Measurements from ENCODE around the gene SAMD14. TPM values are rescaled to one million over a fixed set of nuclear protein-coding genes. Genes with fewer than 3 reads are reported as not detected.

Gene SAMD14
- total RNA-seq, 6 donors from 2014 or later: 0.49 to 16.8 (median 5.6) TPM

DNA sequence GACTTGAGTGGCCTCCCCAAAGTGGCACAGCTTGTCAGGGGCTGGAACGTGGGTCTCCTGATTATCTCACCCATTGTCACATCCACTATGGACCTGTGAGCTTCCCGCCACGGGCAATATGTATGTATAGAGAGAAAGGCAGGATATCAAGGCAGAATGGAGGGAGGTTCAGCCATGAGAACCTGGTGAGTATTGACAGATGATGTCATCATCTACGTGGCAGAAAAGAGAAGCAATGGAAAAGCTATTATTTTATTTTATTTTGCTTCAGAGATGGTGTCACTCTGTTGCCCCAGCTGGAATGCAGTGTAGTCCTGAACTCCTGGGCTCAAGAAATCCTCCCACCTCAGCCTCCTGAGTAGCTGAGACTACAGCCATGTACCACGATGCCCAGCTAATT, 48.2 kb downstream of the SAMD14 start:
- peaks cover 24 to 80% (median 66%) of the 10 kb centered on the region in 4 donors for H3K36me3 ChIP-seq

GRCh38 chr17:50080827-50081226, 49.1 kb downstream of the SAMD14 start:
- Histone ChIP-seq H3K9me3 (no peaks in the 10 kb centered on the region), H3K36me3 (peaks cover 31 to 89% (median 74%) of the 10 kb centered on the region in 4 donors), H3K4me1 (peaks cover 0 to 9% (median 0%) of the 10 kb centered on the region in 4 donors), H3K27me3 (no peaks in the 10 kb centered on the region), H3K4me3 (no peak overlapping the region), H3K27ac (no peak overlapping the region)
- no peak for DNase-seq
- no peak for TF ChIP-seq EP300 (IDR thresholded peaks at IDR 0.05)
- TF ChIP-seq, protein P1, sequence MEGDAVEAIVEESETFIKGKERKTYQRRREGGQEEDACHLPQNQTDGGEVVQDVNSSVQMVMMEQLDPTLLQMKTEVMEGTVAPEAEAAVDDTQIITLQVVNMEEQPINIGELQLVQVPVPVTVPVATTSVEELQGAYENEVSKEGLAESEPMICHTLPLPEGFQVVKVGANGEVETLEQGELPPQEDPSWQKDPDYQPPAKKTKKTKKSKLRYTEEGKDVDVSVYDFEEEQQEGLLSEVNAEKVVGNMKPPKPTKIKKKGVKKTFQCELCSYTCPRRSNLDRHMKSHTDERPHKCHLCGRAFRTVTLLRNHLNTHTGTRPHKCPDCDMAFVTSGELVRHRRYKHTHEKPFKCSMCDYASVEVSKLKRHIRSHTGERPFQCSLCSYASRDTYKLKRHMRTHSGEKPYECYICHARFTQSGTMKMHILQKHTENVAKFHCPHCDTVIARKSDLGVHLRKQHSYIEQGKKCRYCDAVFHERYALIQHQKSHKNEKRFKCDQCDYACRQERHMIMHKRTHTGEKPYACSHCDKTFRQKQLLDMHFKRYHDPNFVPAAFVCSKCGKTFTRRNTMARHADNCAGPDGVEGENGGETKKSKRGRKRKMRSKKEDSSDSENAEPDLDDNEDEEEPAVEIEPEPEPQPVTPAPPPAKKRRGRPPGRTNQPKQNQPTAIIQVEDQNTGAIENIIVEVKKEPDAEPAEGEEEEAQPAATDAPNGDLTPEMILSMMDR (IDR thresholded peaks at IDR 0.05): no peak
- TF ChIP-seq POLR2A (IDR thresholded peaks at IDR 0.05): no peak
- TF ChIP-seq POLR2AphosphoS5 (IDR thresholded peaks at IDR 0.05): no peak
- ATAC-seq (ENCODE audit: low FRiP score in 2 of 2): no peak
- WGBS, 2 donors: 68 to 75% methylated on average over 7 of the region's 7 CpGs

More for the DNA sequence above, 48.2 kb downstream of the SAMD14 start:
- H3K9me3 ChIP-seq: no peaks in the 10 kb centered on the region
- DNase-seq (no peak), ATAC-seq (ENCODE audit: low FRiP score in 2 of 2) (no peak)
- H3K4me1 ChIP-seq: peaks cover 0 to 9% (median 0%) of the 10 kb centered on the region in 4 donors
- WGBS, 2 donors: 79 to 80% methylated on average over 5 of the region's 5 CpGs
- H3K27me3 ChIP-seq: no peaks in the 10 kb centered on the region
- no peak overlapping the region for H3K27ac ChIP-seq
- TF ChIP-seq POLR2AphosphoS5 (IDR thresholded peaks at IDR 0.05): no peak
- no peak for TF ChIP-seq EP300 (IDR thresholded peaks at IDR 0.05)
- no peak for TF ChIP-seq POLR2A (IDR thresholded peaks at IDR 0.05)
- TF ChIP-seq, protein P1 (IDR thresholded peaks at IDR 0.05): no peak
- no peak overlapping the region for H3K4me3 ChIP-seq

- peaks cover 0 to 9% (median 0%) of the 10 kb centered on the region in 4 donors for H3K4me1 ChIP-seq
- peaks cover 38 to 97% (median 81%) of the 10 kb centered on the region in 4 donors for H3K36me3 ChIP-seq
- H3K27ac ChIP-seq: peak overlapping the region in 1 of 4 donors; percentile 24
- no peaks in the 10 kb centered on the region for H3K9me3 ChIP-seq
- no peaks in the 10 kb centered on the region for H3K27me3 ChIP-seq
- no peak for TF ChIP-seq POLR2A (IDR thresholded peaks at IDR 0.05)
- no peak for TF ChIP-seq POLR2AphosphoS5 (IDR thresholded peaks at IDR 0.05)
- no peak for TF ChIP-seq EP300 (IDR thresholded peaks at IDR 0.05)
- TF ChIP-seq, protein P1 (IDR thresholded peaks at IDR 0.05): no peak
- peak in 1 of 2 donors; percentile 32 for DNase-seq
- no peak overlapping the region for H3K4me3 ChIP-seq
- no peak for ATAC-seq (ENCODE audit: low FRiP score in 2 of 2)
- WGBS, 2 donors: 82 to 85% methylated on average over 11 of the region's 11 CpGs
Observed at GRCh38 chr17:50080096-50080480, 49.9 kb downstream of the SAMD14 start.

DNA sequence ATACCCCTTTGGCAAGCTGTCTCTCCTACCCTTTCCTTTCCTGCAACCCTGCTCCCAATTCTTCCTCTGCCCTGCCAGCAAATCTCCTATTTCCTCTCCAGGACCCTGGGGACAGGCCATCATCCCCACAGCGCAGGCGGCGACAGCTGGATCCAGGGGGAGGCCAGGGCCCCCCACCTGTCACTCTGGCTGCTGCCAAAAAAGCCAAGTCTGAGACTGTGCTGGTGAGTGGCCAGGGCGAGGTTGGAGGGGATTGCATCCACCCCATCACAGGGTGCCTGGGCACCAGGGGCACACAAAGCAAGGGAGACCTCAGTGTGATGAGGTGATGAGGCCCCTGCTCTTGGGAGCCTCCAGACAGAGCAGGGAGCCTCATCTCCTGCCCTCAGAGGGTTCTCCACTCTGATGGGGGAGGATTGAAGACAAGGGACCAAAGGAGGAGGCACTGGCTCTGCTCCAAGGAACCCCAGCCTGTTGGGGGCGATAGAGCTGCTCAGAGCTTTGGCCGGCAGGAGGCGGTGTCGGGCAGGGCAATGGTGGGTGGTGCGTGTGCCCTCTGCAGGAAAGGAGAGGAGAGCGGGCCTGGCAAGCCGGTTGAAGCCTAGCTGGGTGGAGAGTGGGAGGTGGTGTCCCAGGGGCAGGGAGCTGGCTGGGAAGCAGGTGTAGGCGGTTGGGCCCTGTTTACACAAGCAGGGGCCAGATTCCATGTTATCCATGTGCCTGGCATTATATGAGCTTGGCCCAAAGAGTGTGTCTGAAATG, 50.4 kb downstream of the SAMD14 start:
- peaks cover 0 to 9% (median 0%) of the 10 kb centered on the region in 4 donors for H3K4me1 ChIP-seq
- TF ChIP-seq, protein P1 (IDR thresholded peaks at IDR 0.05): peak; percentile 37 to 72 (median 50)
- no peak for TF ChIP-seq EP300 (IDR thresholded peaks at IDR 0.05)
- peaks cover 40 to 99% (median 83%) of the 10 kb centered on the region in 4 donors for H3K36me3 ChIP-seq
- WGBS, 2 donors: 77 to 83% methylated on average over 12 of the region's 12 CpGs
- peak overlapping the region in 2 of 4 donors; percentile 24 to 42 for H3K27ac ChIP-seq
- peak in 1 of 2 donors; percentile 76 for DNase-seq
- H3K27me3 ChIP-seq: no peaks in the 10 kb centered on the region
- no peak overlapping the region for H3K4me3 ChIP-seq
- ATAC-seq (ENCODE audit: low FRiP score in 2 of 2): peak; percentile 25 to 27
- H3K9me3 ChIP-seq: no peaks in the 10 kb centered on the region

All from upper lobe of left lung (tissue), 6 donors.